Measurements from ENCODE around the gene CXCR3.
A peak's percentile ranks its signal among the peaks of the same experiment; 100 is the strongest.

The CXCR3 gene

DNA sequence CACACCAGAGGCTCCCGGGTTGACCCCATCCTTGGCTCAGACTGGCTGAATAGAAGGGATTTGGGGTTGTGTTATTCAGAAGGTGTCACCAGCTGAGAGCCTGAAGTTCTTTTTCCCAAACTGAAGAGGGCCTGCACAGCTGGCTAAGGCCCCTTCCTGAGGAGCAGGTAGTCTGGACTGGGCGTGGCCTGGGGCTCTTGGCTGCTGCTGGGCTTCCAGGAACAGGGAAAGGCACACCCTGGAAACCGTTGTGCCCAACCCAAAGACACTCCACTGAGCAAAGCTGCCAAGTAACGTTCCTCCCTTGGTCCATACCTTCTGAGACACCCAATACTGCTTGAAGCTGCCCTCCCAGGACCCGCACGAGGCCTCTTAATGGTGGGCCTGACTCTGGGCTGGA lies 8.3 kb upstream of the CXCR3 start:
- no peaks in the 10 kb centered on the region for H3K36me3 ChIP-seq (ENCODE audit: insufficient read depth)
- no peak for TF ChIP-seq CTCF (conservative IDR thresholded peaks at IDR 0.05; ENCODE audit: low read depth, low read length)
- H3K27me3 ChIP-seq (ENCODE audit: insufficient read depth, low read depth), result no peaks in the 10 kb centered on the region
- no peak overlapping the region for H3K4me2 ChIP-seq
- no peak overlapping the region for H3K27ac ChIP-seq
- H4K20me1 ChIP-seq (ENCODE audit: insufficient read depth), result no peaks in the 10 kb centered on the region
- no peak overlapping the region for H3K9ac ChIP-seq
- no peak overlapping the region for H2AFZ ChIP-seq (ENCODE audit: low read depth)
- H3K79me2 ChIP-seq (ENCODE audit: insufficient read depth, low read depth), result no peaks in the 10 kb centered on the region
- no peak overlapping the region for H3K4me3 ChIP-seq (IDR thresholded peaks at IDR 0.05; ENCODE audit: insufficient read depth, low read depth, low read length)
- peaks cover 31% of the 10 kb centered on the region for H3K4me1 ChIP-seq (ENCODE audit: low read depth, poor library complexity, severe bottlenecking)

DNA sequence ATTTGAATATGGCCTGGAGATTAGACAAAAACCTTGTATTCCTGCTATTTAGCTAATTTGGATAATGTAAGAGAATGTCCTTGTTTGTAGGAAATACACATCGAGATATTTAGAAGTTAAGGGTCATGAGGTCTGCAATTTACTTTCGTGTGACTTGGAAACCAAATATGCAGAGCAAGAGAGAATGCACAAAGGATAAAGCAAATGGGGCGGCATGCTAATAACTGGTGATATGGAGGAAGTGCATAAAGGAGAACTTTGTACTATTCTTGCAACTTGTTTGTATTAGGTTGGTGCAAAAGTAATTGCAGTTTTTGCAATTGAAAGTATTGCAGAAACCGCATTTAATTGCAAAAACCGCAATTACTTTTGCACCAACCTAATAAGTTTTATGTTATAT lies 7.2 kb upstream of the CXCR3 start:
- no peak for TF ChIP-seq CTCF (conservative IDR thresholded peaks at IDR 0.05; ENCODE audit: low read depth, low read length)
- Histone ChIP-seq H4K20me1 (ENCODE audit: insufficient read depth) (no peaks in the 10 kb centered on the region), H3K27me3 (ENCODE audit: insufficient read depth, low read depth) (no peaks in the 10 kb centered on the region), H3K27ac (no peak overlapping the region), H3K4me1 (ENCODE audit: low read depth, poor library complexity, severe bottlenecking) (peaks cover 33% of the 10 kb centered on the region), H3K9ac (no peak overlapping the region), H2AFZ (ENCODE audit: low read depth) (no peak overlapping the region), H3K36me3 (ENCODE audit: insufficient read depth) (no peaks in the 10 kb centered on the region), H3K4me3 (IDR thresholded peaks at IDR 0.05; ENCODE audit: insufficient read depth, low read depth, low read length) (no peak overlapping the region), H3K79me2 (ENCODE audit: insufficient read depth, low read depth) (no peaks in the 10 kb centered on the region), H3K4me2 (no peak overlapping the region)

GRCh38 chrX:71623714-71624113 lies 5.4 kb upstream of the CXCR3 start:
- Histone ChIP-seq H3K27me3 (ENCODE audit: insufficient read depth, low read depth) (no peaks in the 10 kb centered on the region), H3K36me3 (ENCODE audit: insufficient read depth) (no peaks in the 10 kb centered on the region), H3K4me1 (ENCODE audit: low read depth, poor library complexity, severe bottlenecking) (peaks cover 50% of the 10 kb centered on the region), H3K9ac (no peak overlapping the region), H3K4me3 (IDR thresholded peaks at IDR 0.05; ENCODE audit: insufficient read depth, low read depth, low read length) (no peak overlapping the region), H4K20me1 (ENCODE audit: insufficient read depth) (no peaks in the 10 kb centered on the region), H3K4me2 (peak overlapping the region; percentile 62; the same call in 1 of the 2 replicates), H2AFZ (ENCODE audit: low read depth) (no peak overlapping the region), H3K79me2 (ENCODE audit: insufficient read depth, low read depth) (no peaks in the 10 kb centered on the region), H3K27ac (no peak overlapping the region)
- no peak for TF ChIP-seq CTCF (conservative IDR thresholded peaks at IDR 0.05; ENCODE audit: low read depth, low read length)

DNA sequence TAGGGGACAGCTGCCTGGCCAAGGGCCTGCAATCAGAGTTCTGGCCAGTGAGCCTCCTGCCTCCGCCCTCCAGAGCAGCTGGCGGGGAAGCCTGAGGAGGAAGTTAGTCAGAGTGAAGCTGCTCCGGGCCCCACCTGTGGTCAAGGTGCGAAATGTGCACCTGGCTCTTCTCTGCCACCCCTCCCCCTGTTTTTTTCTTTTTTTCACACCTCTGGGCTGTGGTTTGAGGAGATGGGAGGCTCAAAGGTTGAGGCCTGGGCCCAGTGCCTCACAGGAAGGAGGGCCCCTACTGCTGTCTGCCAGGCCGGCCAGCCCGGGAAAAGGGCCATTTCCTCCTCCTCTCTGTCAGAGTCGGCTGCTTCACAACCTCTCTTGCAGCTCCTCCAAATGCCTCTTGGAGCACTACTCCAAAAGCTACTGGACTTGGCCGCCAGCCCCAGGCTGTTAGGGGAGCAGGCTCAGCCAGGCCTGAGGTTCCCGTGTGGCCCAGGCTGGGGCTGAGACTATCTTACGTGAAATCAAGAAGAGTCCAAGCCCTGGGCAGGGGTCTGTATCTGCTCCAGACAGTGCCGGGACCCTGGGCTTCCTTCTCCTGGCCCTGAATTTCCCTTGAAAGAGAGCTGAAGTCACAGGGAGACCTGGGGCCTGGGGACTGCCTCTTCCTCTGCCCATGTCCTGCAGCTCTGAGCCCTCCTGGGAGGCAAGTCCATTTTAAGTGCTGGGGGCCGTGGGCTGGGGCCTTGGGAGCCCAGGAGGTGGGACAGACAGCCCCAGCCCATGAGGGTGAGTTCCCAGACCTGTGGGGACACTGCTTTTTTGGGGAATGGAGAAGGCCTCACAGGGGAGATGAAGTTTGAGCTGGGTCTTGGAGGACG lies 4.5 kb upstream of the CXCR3 start:
- peak overlapping the region; percentile 39; the same call in 1 of the 2 replicates for H3K9ac ChIP-seq
- peak overlapping the region; percentile 62 for H3K4me2 ChIP-seq
- H3K79me2 ChIP-seq (ENCODE audit: insufficient read depth, low read depth), result no peaks in the 10 kb centered on the region
- H4K20me1 ChIP-seq (ENCODE audit: insufficient read depth), result no peaks in the 10 kb centered on the region
- H3K36me3 ChIP-seq (ENCODE audit: insufficient read depth), result no peaks in the 10 kb centered on the region
- 0 out of 2 replicates have a peak, but pooled peaks have one; percentile 31 for TF ChIP-seq CTCF (conservative IDR thresholded peaks at IDR 0.05; ENCODE audit: low read depth, low read length)
- H3K4me1 ChIP-seq (ENCODE audit: low read depth, poor library complexity, severe bottlenecking), result peaks cover 59% of the 10 kb centered on the region
- H3K27ac ChIP-seq, result peak overlapping the region; percentile 18; the same call in 1 of the 2 replicates
- H2AFZ ChIP-seq (ENCODE audit: low read depth), result 0 out of 2 replicates have a peak overlapping the region, but pooled peaks have one; percentile 34
- H3K27me3 ChIP-seq (ENCODE audit: insufficient read depth, low read depth), result no peaks in the 10 kb centered on the region
- H3K4me3 ChIP-seq (IDR thresholded peaks at IDR 0.05; ENCODE audit: insufficient read depth, low read depth, low read length), result no peak overlapping the region
